Osteoblast (primary cell): ENCODE results near the gene PLCB2. TPM values are rescaled to one million over a fixed set of nuclear protein-coding genes. Genes with fewer than 3 reads are reported as not detected.
A peak's percentile ranks its signal among the peaks of the same experiment; 100 is the strongest.

Experiments used
- DNase-seq: peaks from one replicate; pipeline ENCODE4 v3.0.0; 2011; ENCODE audit warnings: low spot score, mixed read lengths; ENCODE audit not compliant: insufficient read length; ENCODE audit errors: missing footprints
- H2AFZ ChIP-seq: 2 replicates; pipeline ENCODE4 v1.6.0; 2011; ENCODE audit warnings: mild to moderate bottlenecking, low read length
- H3K27ac ChIP-seq: 2 replicates; pipeline ENCODE4 v1.5.1; 2011; ENCODE audit warnings: mild to moderate bottlenecking, low read depth, low read length, moderate library complexity
- H3K27me3 ChIP-seq: 2 replicates; pipeline ENCODE4 v1.6.0; 2012; ENCODE audit warnings: mild to moderate bottlenecking, control low read depth, inconsistent platforms, low read length, moderate library complexity; ENCODE audit not compliant: insufficient read depth
- H3K36me3 ChIP-seq: 2 replicates; pipeline ENCODE4 v1.5.1; 2011; ENCODE audit warnings: mild to moderate bottlenecking, low read length, control low read depth, moderate library complexity; ENCODE audit not compliant: insufficient read depth
- H3K4me1 ChIP-seq: 2 replicates; pipeline ENCODE4 v1.5.1; 2011; ENCODE audit warnings: mild to moderate bottlenecking, low read length, control low read depth, moderate library complexity; ENCODE audit not compliant: insufficient read depth
- H3K4me2 ChIP-seq: 2 replicates; pipeline ENCODE4 v1.6.0; 2011; ENCODE audit warnings: mild to moderate bottlenecking, low read length; ENCODE audit not compliant: insufficient read depth
- H3K4me3 ChIP-seq: fragments of 200-600 bp; sonication (generic); 3 replicates; pipeline ENCODE4 v1.5.1; 2012; ENCODE audit warnings: mild to moderate bottlenecking, low read length, inconsistent platforms; ENCODE audit not compliant: insufficient read depth
- H3K79me2 ChIP-seq: 2 replicates; pipeline ENCODE4 v1.6.0; 2012; ENCODE audit warnings: mild to moderate bottlenecking, low read length, control low read depth, inconsistent platforms; ENCODE audit not compliant: insufficient read depth
- H3K9me3 ChIP-seq: 2 replicates; pipeline ENCODE4 v1.5.1; 2011; ENCODE audit warnings: low read depth, low read length, control low read depth
- H4K20me1 ChIP-seq: 2 replicates; pipeline ENCODE4 v1.6.0; 2012; ENCODE audit warnings: mild to moderate bottlenecking, low read length, control low read depth; ENCODE audit not compliant: insufficient read depth
- CTCF ChIP-seq: IDR thresholded peaks from 2 replicates; pipeline ENCODE4 v1.5.1; 2011; ENCODE audit warnings: mild to moderate bottlenecking, low read depth, low read length, moderate library complexity; ENCODE audit errors: extremely low read depth
- total RNA-seq: library from RNA; depleted of rRNA; stranded (reverse); fragments of >200 nt; gene quantifications from 2 replicates; pipeline ENCODE4 v1.2.3, GENCODE V29; 2012

The PLCB2 gene
- total RNA-seq, 1 donor, result under 0.01 TPM

GRCh38 chr15:40239693-40240618 lies 67.8 kb downstream of the PLCB2 start:
- Histone ChIP-seq H3K36me3 (no peaks in the 10 kb centered on the region), H3K4me3 (no peak overlapping the region), H3K27me3 (peaks cover 2% of the 10 kb centered on the region), H4K20me1 (peaks cover 2% of the 10 kb centered on the region), H3K27ac (no peak overlapping the region), H2AFZ (no peak overlapping the region), H3K9me3 (no peaks in the 10 kb centered on the region), H3K4me2 (no peak overlapping the region), H3K79me2 (no peaks in the 10 kb centered on the region), H3K4me1 (peaks cover 8% of the 10 kb centered on the region)
- peak; percentile 82 for DNase-seq
- no peak for TF ChIP-seq CTCF

- Histone ChIP-seq H3K4me2 (peak overlapping the region; percentile 79), H3K79me2 (no peaks in the 10 kb centered on the region), H3K4me3 (peak overlapping the region; percentile 71), H3K27ac (no peak overlapping the region), H3K27me3 (peaks cover 2% of the 10 kb centered on the region), H2AFZ (peak overlapping the region; percentile 65), H4K20me1 (peaks cover 2% of the 10 kb centered on the region), H3K4me1 (peaks cover 8% of the 10 kb centered on the region), H3K9me3 (no peaks in the 10 kb centered on the region), H3K36me3 (no peaks in the 10 kb centered on the region)
- TF ChIP-seq CTCF, result no peak
- DNase-seq, result no peak
These were observed 68.4 kb downstream of the PLCB2 start for GRCh38 chr15:40239404-40239692.

- peaks cover 2% of the 10 kb centered on the region for H3K27me3 ChIP-seq
- peak within 1 kb of the TSS; percentile 79 for H3K4me2 ChIP-seq
- DNase-seq, result peak; percentile 97
These were observed 69.0 kb downstream of the PLCB2 start, which contains the start of gene PAK6 for GRCh38 chr15:40238532-40239403. Gene PAK6, plus strand, starts transcription at chr15:40239063. Its CDS starts 25,723 bp downstream, at chr15:40264786.

More at GRCh38 chr15:40238532-40239403, 69.0 kb downstream of the PLCB2 start, which contains the start of gene PAK6:
- H4K20me1 ChIP-seq, result peaks cover 2% of the 10 kb centered on the region
- H3K4me1 ChIP-seq, result peaks cover 8% of the 10 kb centered on the region
- no peak for TF ChIP-seq CTCF
- peak within 1 kb of the TSS; percentile 65 for H2AFZ ChIP-seq
- peak within 1 kb of the TSS; percentile 71 for H3K4me3 ChIP-seq
- no peaks in the 10 kb centered on the region for H3K79me2 ChIP-seq
- H3K36me3 ChIP-seq, result no peaks in the 10 kb centered on the region
- no peak within 1 kb of the TSS for H3K27ac ChIP-seq
- no peaks in the 10 kb centered on the region for H3K9me3 ChIP-seq

Other genes with a start within 250 kb of the PLCB2 start
- 8.0 TPM in 2 replicates for gene BMF, start 199.1 kb downstream of the PLCB2 start, total RNA-seq
- 2.2 and 4.1 TPM in 2 replicates for gene BUB1B, start 146.9 kb downstream of the PLCB2 start, total RNA-seq
- gene PAK6, start 68.9 kb downstream of the PLCB2 start, total RNA-seq, result not detected in 2 replicates
- not detected in 2 replicates for gene ANKRD63, start 24.9 kb downstream of the PLCB2 start, total RNA-seq
- 16.8 and 17.7 TPM in 2 replicates for gene INAFM2, start 15.8 kb upstream of the PLCB2 start, total RNA-seq
- 18.3 and 23.9 TPM in 2 replicates for gene CCDC9B, start 33.0 kb upstream of the PLCB2 start, total RNA-seq
- gene PHGR1, start 43.1 kb upstream of the PLCB2 start, total RNA-seq, result not detected in 2 replicates
- 0.29 and 0.36 TPM in 2 replicates for gene DISP2, start 50.3 kb upstream of the PLCB2 start, total RNA-seq
- 19.9 and 28.6 TPM in 2 replicates for gene KNSTRN, start 74.8 kb upstream of the PLCB2 start, total RNA-seq
- 38.6 and 46.3 TPM in 2 replicates for gene IVD, start 97.9 kb upstream of the PLCB2 start, total RNA-seq
- 10.0 and 10.5 TPM in 2 replicates for gene BAHD1, start 133.0 kb upstream of the PLCB2 start, total RNA-seq
- gene CHST14, start 163.0 kb upstream of the PLCB2 start, total RNA-seq, result 13.4 and 13.6 TPM in 2 replicates